K562 (cell line): ENCODE results near the gene PCP4L1. TPM values are rescaled to one million over a fixed set of nuclear protein-coding genes. Genes with fewer than 3 reads are reported as not detected.

Source experiments
- ATAC-seq: fragments of 200-7000 bp; cut with Tn5 transposase; 3 replicates; pipeline ENCODE4 v1.9.1; 2020; ENCODE audit warnings: moderate library complexity
- BruUV-seq: library from RNA; stranded (reverse); fragments of 400-500 nt; replicated peaks from 2 replicates; lab custom pipeline; 2021; lab: Mats Ljungman, UMichigan
- CTCF ChIA-PET: fragments of 300-600 bp; formaldehyde crosslinking; extraction: SDS; loops from one replicate; lab custom pipeline; 2021; ENCODE audit warnings: low intra/inter-chr PET ratio; lab: Yijun Ruan, JAX
- POLR2A ChIA-PET: fragments of 300-600, 350-650 bp; sonication (Branson Sonifier 250); formaldehyde crosslinking; extraction: SDS; loops from one replicate; lab custom pipeline; 2021; ENCODE audit warnings: antibody characterized with exemption, inconsistent platforms; lab: Yijun Ruan, JAX
- DNase-seq, 4 experiments: peaks; one replicate each; pipeline versions ENCODE4 v3.0.0 to v3.0.0-alpha.2; 2011 to 2018; ENCODE audit warnings: low spot score in 3 of 4, mixed read lengths in 3 of 4; ENCODE audit errors: extremely low read depth in 1 of 4
- FAIRE-seq: peaks from 2 replicates; lab custom pipeline; 2011; peaks lifted over from hg19 to GRCh38; lab: Jason Lieb, UNC
- H2AFZ ChIP-seq: 2 replicates; pipeline ENCODE4 v1.6.0; 2011; ENCODE audit warnings: low read depth, low read length, control low read depth, inconsistent platforms
- H3K27ac ChIP-seq: fragments of 200-600 bp; 3 replicates; pipeline ENCODE4 v1.8.0; 2011; ENCODE audit warnings: low read depth, mild to moderate bottlenecking, control low read depth, inconsistent platforms, low read length, moderate library complexity, mixed read lengths; ENCODE audit errors: extremely low read depth
- H3K27me3 ChIP-seq, 2 experiments: fragments of 300-600 bp in 1 of 2; 2 replicates in 1 of 2; 3 replicates in 1 of 2; pipeline versions ENCODE4 v1.6.0 to v1.8.0; 2011; ENCODE audit warnings: inconsistent platforms in 2 of 2, low read length in 2 of 2, mild to moderate bottlenecking in 1 of 2, mixed read lengths in 1 of 2, moderate library complexity in 1 of 2; ENCODE audit not compliant: control insufficient read depth in 2 of 2, insufficient read depth in 2 of 2
- H3K36me3 ChIP-seq: fragments of 300-600 bp; 3 replicates; pipeline ENCODE4 v1.8.0; 2011; ENCODE audit warnings: mild to moderate bottlenecking, low read length, inconsistent platforms; ENCODE audit not compliant: control insufficient read depth, insufficient read depth
- H3K4me1 ChIP-seq, 2 experiments: fragments of 200-600 bp in 1 of 2; replicated peaks in 1 of 2; 2 replicates in 1 of 2; 3 replicates in 1 of 2; pipeline versions ENCODE4 v1.5.1 to v1.8.0; 2011; ENCODE audit warnings: inconsistent platforms in 2 of 2, low read length in 2 of 2, mild to moderate bottlenecking in 1 of 2, mixed read lengths in 1 of 2, moderate library complexity in 1 of 2; ENCODE audit not compliant: control insufficient read depth in 2 of 2, insufficient read depth in 2 of 2
- H3K4me2 ChIP-seq: 2 replicates; pipeline ENCODE4 v1.6.1; 2011; ENCODE audit warnings: low read length, control low read depth, inconsistent platforms, mixed read lengths; ENCODE audit not compliant: insufficient read depth
- H3K4me3 ChIP-seq: fragments of 200-600 bp; sonication (generic), shearing (Covaris generic); 2 replicates; pipeline ENCODE4 v1.5.1; 2016; ENCODE audit warnings: control low read depth, inconsistent platforms
- H3K79me2 ChIP-seq: fragments of 200-600 bp; 3 replicates; pipeline ENCODE4 v1.8.0; 2011; ENCODE audit warnings: low read length, inconsistent platforms; ENCODE audit not compliant: control insufficient read depth, insufficient read depth
- H3K9ac ChIP-seq, 2 experiments: 2 replicates each; pipeline versions ENCODE4 v1.6.0 to v1.6.1; 2011; ENCODE audit warnings: low read depth in 2 of 2, low read length in 2 of 2, control low read depth in 1 of 2, inconsistent platforms in 1 of 2, mild to moderate bottlenecking in 1 of 2, mixed read lengths in 1 of 2; ENCODE audit not compliant: insufficient read depth in 1 of 2
- H3K9me1 ChIP-seq: one replicate; pipeline ENCODE4 v1.6.0; 2011; ENCODE audit warnings: inconsistent platforms, mild to moderate bottlenecking, low read length, moderate library complexity; ENCODE audit not compliant: control insufficient read depth, insufficient read depth
- H3K9me3 ChIP-seq: replicated peaks from 2 replicates; pipeline ENCODE4 v1.5.1; 2011; ENCODE audit warnings: low read depth, low read length, inconsistent platforms; ENCODE audit not compliant: control insufficient read depth, insufficient read depth
- H4K20me1 ChIP-seq: replicated peaks from 2 replicates; pipeline ENCODE4 v1.6.1; 2011; ENCODE audit warnings: low read length, inconsistent platforms, mixed read lengths; ENCODE audit not compliant: control insufficient read depth, insufficient read depth
- ATF3 ChIP-seq, 2 experiments: fragments of 450-650 bp in 1 of 2; sonication (generic) in 1 of 2; formaldehyde crosslinking in 1 of 2; IDR thresholded peaks in 1 of 2; conservative IDR thresholded peaks in 1 of 2; 2 replicates each; pipeline versions ENCODE4 v1.6.1 to v1.8.1; 2016 to 2023; ENCODE audit warnings: mild to moderate bottlenecking in 2 of 2, moderate library complexity in 2 of 2, inconsistent platforms in 1 of 2, missing genetic modification reagents in 1 of 2
- CEBPG ChIP-seq, 3 experiments: fragments of 200-800 bp in 1 of 3; sonication (Bioruptor generic) in 1 of 3; sonication (generic) in 1 of 3; formaldehyde crosslinking in 1 of 3; IDR thresholded peaks in 2 of 3; conservative IDR thresholded peaks in 1 of 3; 2 replicates each; pipeline versions ENCODE4 v1.6.1 to v1.8.0; 2016 to 2022; ENCODE audit warnings: missing compliant biosample characterization in 2 of 3, missing genetic modification characterization in 2 of 3, mild to moderate bottlenecking in 1 of 3, missing genetic modification reagents in 1 of 3
- ESRRA ChIP-seq: fragments of 450-650 bp; IDR thresholded peaks from 2 replicates; pipeline ENCODE4 v1.6.1; 2014; ENCODE audit warnings: low read depth, mild to moderate bottlenecking, moderate library complexity, borderline replicate concordance
- IRF2 ChIP-seq: sonication (generic); formaldehyde crosslinking; IDR thresholded peaks from 2 replicates; pipeline ENCODE4 v1.8.1; 2022; ENCODE audit warnings: mild to moderate bottlenecking, missing genetic modification reagents
- MTA1 ChIP-seq: fragments of 450-650 bp; IDR thresholded peaks from 2 replicates; pipeline ENCODE4 v1.6.1; 2017; ENCODE audit warnings: borderline replicate concordance
- SIRT6 ChIP-seq: IDR thresholded peaks from one replicate; pipeline ENCODE4 v1.6.1; 2012; ENCODE audit warnings: low read depth, mild to moderate bottlenecking, control low read depth, inconsistent platforms, low read length, moderate library complexity
- WGBS: fragments of 100-300 bp; shearing (Covaris generic); methylation state at CpG from one replicate; pipeline ENCODE4 v1.1.6; 2016; ENCODE audit warnings: low coverage, mixed read lengths; ENCODE audit not compliant: insufficient coverage; ENCODE audit errors: missing lambda C conversion rate; 5-methylcytosine and 5-hydroxymethylcytosine counted together
- in situ Hi-C: fragments of 300-500 bp; cut with MboI; formaldehyde crosslinking; loops from 4 replicates; pipeline ENCODE4 v1.15.0; 2018; ENCODE audit warnings: inconsistent platforms, mixed read lengths
- intact Hi-C: fragments of 100-400 bp; cut with micrococcal nuclease; formaldehyde crosslinking; loops from 2 replicates; pipeline ENCODE4 v1.14.2; 2022
- polyA plus RNA-seq, 8 experiments: library from polyadenylated mRNA; depleted of rRNA in 4 of 8; stranded (reverse) in 5 of 8; unstranded in 3 of 8; fragments of >200 nt; fragmentation: Nextera tagmentation in 2 of 8; fragmentation: Illumina TruSeq in 1 of 8; extraction: Ambion mirVana in 2 of 8; extraction: Trizol in 1 of 8; gene quantifications; 2 replicates each; pipeline versions ENCODE4 v1.2.1 to v1.2.3, GENCODE V29; 2011 to 2014; ENCODE audit warnings: inconsistent platforms in 1 of 8, missing spikeins in 1 of 8
- total RNA-seq, 7 experiments: library from RNA; depleted of rRNA in 6 of 7; stranded (reverse); fragments of >200 nt in 6 of 7; fragmentation: Illumina TruSeq in 2 of 7; extraction: Trizol in 2 of 7; gene quantifications; 2 replicates each; pipeline versions ENCODE4 v1.2.1 to v1.2.3, GENCODE V29; 2011 to 2021; ENCODE audit warnings: low replicate concordance in 1 of 7

PCP4L1 gene
- total and polyA plus RNA-seq, 9 of the 15 experiments (the other 6 are each of a cell fraction or from before 2014, with no cell fraction given), result not detected

- WGBS, result 50% methylated on average over 5 of the region's 5 CpGs
Measured at GRCh38 chr1:161220002-161220401, 38.5 kb upstream of the PCP4L1 start.

GRCh38 chr1:161222175-161223019 is 36.1 kb upstream of the PCP4L1 start:
- Histone ChIP-seq H3K27me3 (no peaks in the 10 kb centered on the region), H3K9me1 (no peaks in the 10 kb centered on the region), H3K9ac (no peak overlapping the region), H2AFZ (0 out of 2 replicates have a peak overlapping the region, but pooled peaks have one; percentile 25), H3K4me3 (no peak overlapping the region), H3K4me1 (peaks cover 7 to 28% of the 10 kb centered on the region in 2 experiments; a peak in 4 of 5 replicates), H3K27ac (no peak overlapping the region), H3K9me3 (no peaks in the 10 kb centered on the region), H3K79me2 (peaks cover 15% of the 10 kb centered on the region), H4K20me1 (no peaks in the 10 kb centered on the region), H3K4me2 (no peak overlapping the region), H3K36me3 (no peaks in the 10 kb centered on the region)
- no TSS peak for BruUV-seq
- POLR2A ChIA-PET, result interaction anchor here (1.0 kb wide), 2 partner anchors 10 to 88 kb away, joined by 3 read pairs; no protein-coding TSS in a partner anchor
- WGBS, result 47% methylated on average over 6 of the region's 6 CpGs
- no peak for ATAC-seq
- TF ChIP-seq CEBPG (CRISPR knock-in tag; IDR thresholded peaks at IDR 0.05) (no peak), CEBPG (tag; conservative IDR thresholded peaks at IDR 0.05 in 1 of 2, IDR thresholded peaks at IDR 0.05 in 1 of 2) (0 out of 4 replicates have a peak, but pooled peaks of 1 of the 2 experiments have one; percentile 31), IRF2 (CRISPR knock-in tag) (no peak), ATF3 (IDR thresholded peaks at IDR 0.05) (0 out of 2 replicates have a peak, but pooled peaks have one; percentile 24), ATF3 (CRISPR knock-in tag; conservative IDR thresholded peaks at IDR 0.05) (no peak)
- CTCF ChIA-PET, result interaction anchor here (0.6 kb wide), 1 partner anchor 520 kb away, joined by 3 read pairs; no protein-coding TSS in a partner anchor
- FAIRE-seq, result no peak
- intact Hi-C loops (no loop called here), in situ Hi-C loops (no loop called here)
- DNase-seq, result no peak

More at GRCh38 chr1:161220002-161220401, 38.5 kb upstream of the PCP4L1 start:
- CTCF ChIA-PET, result no interaction called here
- POLR2A ChIA-PET, result interaction anchor here (0.8 to 1.7 kb wide), 5 partner anchors 9 to 94 kb away, joined by 3 to 6 read pairs (median 4); partner anchors contain the start of gene SDHC
- no peak overlapping the region for H3K4me3 ChIP-seq
- intact Hi-C loops, result no loop called here
- H3K79me2 ChIP-seq, result no peaks in the 10 kb centered on the region
- peak overlapping the region; percentile 14; the same call in 1 of the 2 replicates for H2AFZ ChIP-seq
- DNase-seq, result no peak
- in situ Hi-C loops, result no loop called here
- no TSS peak for BruUV-seq
- H3K4me2 ChIP-seq, result no peak overlapping the region
- no peak overlapping the region for H3K27ac ChIP-seq
- peaks cover 4 to 30% of the 10 kb centered on the region in 2 experiments; a peak in 4 of 5 replicates for H3K4me1 ChIP-seq
- no peaks in the 10 kb centered on the region for H3K36me3 ChIP-seq
- no peak for FAIRE-seq
- TF ChIP-seq SIRT6 (no peak), MTA1 (0 out of 2 replicates have a peak, but pooled peaks have one; percentile 23), ESRRA (peak; percentile 28; the same call in 1 of the 2 replicates)
- H4K20me1 ChIP-seq, result no peaks in the 10 kb centered on the region
- no peak overlapping the region for H3K9ac ChIP-seq
- H3K9me3 ChIP-seq, result no peaks in the 10 kb centered on the region
- no peaks in the 10 kb centered on the region for H3K9me1 ChIP-seq
- no peaks in the 10 kb centered on the region for H3K27me3 ChIP-seq
- no peak for ATAC-seq
